ENCODE data around the gene PAQR4.
"Not testable (repeated sequence)": the region's sequence is repeated elsewhere in the genome, so short reads cannot be mapped to it uniquely, and the experiment has no call there.

PAQR4 gene

DNA sequence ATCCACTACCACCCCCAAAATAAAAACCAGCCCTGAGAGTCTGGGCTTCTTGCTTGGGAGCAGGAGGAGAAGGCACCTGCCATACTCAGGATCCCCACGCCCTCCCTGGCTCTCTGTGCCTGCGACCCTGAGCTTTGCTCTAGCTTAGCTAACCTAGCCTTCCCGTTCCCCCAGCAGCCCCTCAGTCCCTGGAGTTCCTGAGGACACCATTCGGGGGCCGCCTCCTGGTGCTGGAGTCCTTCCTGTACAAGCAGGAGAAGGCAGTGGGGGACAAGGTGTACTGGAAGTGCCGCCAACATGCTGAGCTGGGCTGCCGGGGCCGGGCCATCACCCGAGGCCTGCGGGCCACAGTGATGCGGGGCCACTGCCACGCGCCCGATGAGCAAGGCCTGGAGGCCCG lies 38.9 kb upstream of the PAQR4 start:
- peaks cover 8% of the 10 kb centered on the region; the same call in 1 of the 2 replicates for H3K4me1 ChIP-seq (ENCODE audit: insufficient read depth, low read length)
- no peaks in the 10 kb centered on the region for H3K9me3 ChIP-seq (ENCODE audit: insufficient read depth, low read depth, low read length)
- H3K27me3 ChIP-seq (ENCODE audit: insufficient read depth, low read length), result peaks cover 12% of the 10 kb centered on the region; the same call in 1 of the 2 replicates
- peaks cover 3% of the 10 kb centered on the region; the same call in 1 of the 2 replicates for H3K36me3 ChIP-seq (ENCODE audit: insufficient read depth, low read depth, low read length)
- H3K9ac ChIP-seq (ENCODE audit: low read depth, low read length), result no peak overlapping the region
- H3K27ac ChIP-seq (ENCODE audit: low read length), result no peak overlapping the region
- no peak overlapping the region for H3K4me3 ChIP-seq (ENCODE audit: low read length)

DNA sequence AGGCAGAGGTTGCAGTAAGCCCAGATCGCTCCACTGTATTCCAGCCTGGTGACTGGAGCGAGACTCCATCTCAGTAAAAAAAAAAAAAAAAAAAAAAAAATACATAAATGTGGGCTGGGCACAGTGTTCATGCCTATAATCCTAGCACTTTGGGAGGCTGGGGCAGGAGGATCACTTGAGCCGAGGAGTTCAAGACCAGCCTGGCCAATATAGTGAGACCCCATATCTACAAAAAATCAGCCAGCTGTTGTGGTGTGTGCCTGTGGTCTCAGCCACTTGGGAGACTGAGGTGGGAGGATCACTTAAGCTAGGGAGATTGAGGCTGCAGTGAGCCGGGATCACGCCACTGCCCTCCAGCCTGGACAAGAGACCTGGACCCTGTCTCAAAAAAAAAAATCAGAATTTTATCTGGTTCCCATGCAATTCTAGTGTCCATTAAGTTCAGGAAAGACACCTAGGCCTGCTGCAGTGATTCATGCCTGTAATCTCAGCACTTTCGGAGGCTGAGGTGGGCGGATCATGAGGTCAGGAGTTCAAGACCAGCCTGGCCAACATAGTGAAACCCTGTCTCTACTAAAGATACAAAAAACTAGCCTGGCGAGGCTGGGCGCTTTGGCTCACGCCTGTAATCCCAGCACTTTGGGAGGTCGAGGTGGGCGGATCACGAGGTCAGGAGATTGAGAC lies 37.8 kb upstream of the PAQR4 start:
- not testable (repeated sequence) for H3K9me3 ChIP-seq (ENCODE audit: insufficient read depth, low read depth, low read length); H3K4me1 ChIP-seq (ENCODE audit: insufficient read depth, low read length); H3K9ac ChIP-seq (ENCODE audit: low read depth, low read length); H3K4me3 ChIP-seq (ENCODE audit: low read length); H3K27me3 ChIP-seq (ENCODE audit: insufficient read depth, low read length); H3K36me3 ChIP-seq (ENCODE audit: insufficient read depth, low read depth, low read length); H3K27ac ChIP-seq (ENCODE audit: low read length)

DNA sequence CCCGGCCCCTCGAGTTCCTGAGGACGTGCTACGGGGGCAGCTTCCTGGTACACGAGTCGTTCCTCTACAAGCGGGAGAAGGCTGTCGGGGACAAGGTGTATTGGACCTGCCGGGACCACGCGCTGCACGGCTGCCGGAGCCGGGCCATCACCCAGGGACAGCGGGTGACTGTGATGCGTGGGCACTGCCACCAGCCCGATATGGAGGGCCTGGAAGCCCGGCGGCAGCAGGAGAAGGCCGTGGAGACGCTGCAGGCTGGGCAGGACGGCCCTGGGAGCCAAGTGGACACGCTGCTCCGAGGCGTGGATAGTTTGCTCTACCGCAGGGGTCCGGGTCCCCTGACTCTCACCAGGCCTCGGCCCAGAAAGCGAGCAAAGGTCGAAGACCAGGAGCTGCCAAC lies 36.0 kb upstream of the PAQR4 start:
- Histone ChIP-seq H3K4me3 (ENCODE audit: low read length) (no peak overlapping the region), H3K36me3 (ENCODE audit: insufficient read depth, low read depth, low read length) (peaks cover 3% of the 10 kb centered on the region; the same call in 1 of the 2 replicates), H3K27me3 (ENCODE audit: insufficient read depth, low read length) (no peaks in the 10 kb centered on the region), H3K9ac (ENCODE audit: low read depth, low read length) (no peak overlapping the region), H3K4me1 (ENCODE audit: insufficient read depth, low read length) (peaks cover 4% of the 10 kb centered on the region; the same call in 1 of the 2 replicates), H3K27ac (ENCODE audit: low read length) (no peak overlapping the region), H3K9me3 (ENCODE audit: insufficient read depth, low read depth, low read length) (no peaks in the 10 kb centered on the region)

DNA sequence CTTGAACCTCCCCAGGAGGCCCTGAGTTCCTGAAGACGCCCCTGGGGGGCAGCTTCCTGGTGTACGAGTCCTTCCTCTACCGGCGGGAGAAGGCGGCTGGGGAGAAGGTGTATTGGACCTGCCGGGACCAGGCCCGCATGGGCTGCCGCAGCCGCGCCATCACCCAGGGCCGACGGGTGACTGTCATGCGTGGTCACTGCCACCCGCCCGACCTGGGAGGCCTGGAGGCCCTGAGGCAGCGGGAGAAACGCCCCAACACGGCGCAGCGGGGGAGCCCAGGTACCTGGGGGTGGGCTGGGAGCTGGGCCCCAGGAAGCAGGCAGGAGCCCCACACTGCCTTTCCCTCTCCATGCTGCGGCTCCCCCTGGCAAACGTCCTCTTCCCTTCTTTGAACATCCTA lies 35.4 kb upstream of the PAQR4 start:
- H3K36me3 ChIP-seq (ENCODE audit: insufficient read depth, low read depth, low read length), result peaks cover 3% of the 10 kb centered on the region; the same call in 1 of the 2 replicates
- no peaks in the 10 kb centered on the region for H3K27me3 ChIP-seq (ENCODE audit: insufficient read depth, low read length)
- H3K4me1 ChIP-seq (ENCODE audit: insufficient read depth, low read length), result no peaks in the 10 kb centered on the region
- H3K4me3 ChIP-seq (ENCODE audit: low read length), result no peak overlapping the region
- H3K9me3 ChIP-seq (ENCODE audit: insufficient read depth, low read depth, low read length), result no peaks in the 10 kb centered on the region
- no peak overlapping the region for H3K27ac ChIP-seq (ENCODE audit: low read length)
- H3K9ac ChIP-seq (ENCODE audit: low read depth, low read length), result no peak overlapping the region

DNA sequence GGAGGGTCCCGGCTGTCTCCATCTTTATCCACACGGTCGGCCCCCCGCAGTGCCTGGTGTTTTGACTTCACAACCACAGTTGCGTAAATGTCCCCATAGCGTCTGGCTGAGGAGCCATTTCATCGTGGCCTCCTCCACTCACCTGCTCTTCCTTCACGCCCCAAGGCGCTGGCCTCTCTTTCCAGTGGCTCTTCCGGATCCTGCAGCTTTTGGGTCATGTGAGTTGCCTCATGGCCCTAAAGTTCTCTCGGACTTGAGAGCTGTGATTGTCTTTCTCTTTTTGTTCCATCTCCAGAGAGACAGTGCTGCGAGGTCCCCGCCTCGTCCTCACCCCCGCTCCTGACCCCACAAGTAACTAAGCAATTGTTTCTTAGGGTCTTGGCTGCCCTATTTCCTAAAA lies 34.7 kb upstream of the PAQR4 start:
- H3K9me3 ChIP-seq (ENCODE audit: insufficient read depth, low read depth, low read length), result no peaks in the 10 kb centered on the region
- peaks cover 3% of the 10 kb centered on the region; the same call in 1 of the 2 replicates for H3K36me3 ChIP-seq (ENCODE audit: insufficient read depth, low read depth, low read length)
- no peaks in the 10 kb centered on the region for H3K27me3 ChIP-seq (ENCODE audit: insufficient read depth, low read length)
- no peak overlapping the region for H3K9ac ChIP-seq (ENCODE audit: low read depth, low read length)
- no peak overlapping the region for H3K4me3 ChIP-seq (ENCODE audit: low read length)
- no peak overlapping the region for H3K27ac ChIP-seq (ENCODE audit: low read length)
- H3K4me1 ChIP-seq (ENCODE audit: insufficient read depth, low read length), result no peaks in the 10 kb centered on the region

DNA sequence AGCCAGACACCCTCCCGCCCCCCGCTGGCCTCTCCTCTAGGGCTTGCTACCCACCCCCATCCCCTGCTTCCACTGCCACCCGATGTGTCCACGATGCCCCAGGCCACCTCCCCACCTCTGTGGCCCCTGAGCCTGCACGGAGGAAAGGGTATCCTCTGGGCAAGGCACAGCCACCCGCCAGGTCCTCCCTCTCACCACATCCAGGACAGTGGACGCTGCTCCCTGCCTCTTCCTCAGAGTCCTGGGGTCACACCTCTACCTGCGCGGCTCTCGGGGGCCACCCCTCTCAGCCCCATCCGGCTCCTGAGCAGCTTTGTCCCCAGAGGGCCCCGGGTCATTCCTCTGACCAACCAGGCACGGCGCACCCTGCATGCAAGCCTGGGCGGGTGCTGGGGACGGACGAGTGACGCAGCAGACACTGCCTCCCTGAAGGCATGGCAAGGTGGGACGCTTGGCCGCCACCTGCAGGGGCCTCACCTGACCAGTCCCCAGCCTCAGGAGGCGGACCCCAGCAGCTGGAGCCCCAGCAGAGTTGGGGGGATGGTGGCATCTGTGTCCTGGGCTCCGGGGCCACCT lies 32.6 kb upstream of the PAQR4 start:
- H3K27ac ChIP-seq (ENCODE audit: low read length), result no peak overlapping the region
- no peaks in the 10 kb centered on the region for H3K4me1 ChIP-seq (ENCODE audit: insufficient read depth, low read length)
- no peaks in the 10 kb centered on the region for H3K9me3 ChIP-seq (ENCODE audit: insufficient read depth, low read depth, low read length)
- H3K36me3 ChIP-seq (ENCODE audit: insufficient read depth, low read depth, low read length), result peaks cover 7% of the 10 kb centered on the region
- no peaks in the 10 kb centered on the region for H3K27me3 ChIP-seq (ENCODE audit: insufficient read depth, low read length)
- no peak overlapping the region for H3K4me3 ChIP-seq (ENCODE audit: low read length)
- no peak overlapping the region for H3K9ac ChIP-seq (ENCODE audit: low read depth, low read length)

DNA sequence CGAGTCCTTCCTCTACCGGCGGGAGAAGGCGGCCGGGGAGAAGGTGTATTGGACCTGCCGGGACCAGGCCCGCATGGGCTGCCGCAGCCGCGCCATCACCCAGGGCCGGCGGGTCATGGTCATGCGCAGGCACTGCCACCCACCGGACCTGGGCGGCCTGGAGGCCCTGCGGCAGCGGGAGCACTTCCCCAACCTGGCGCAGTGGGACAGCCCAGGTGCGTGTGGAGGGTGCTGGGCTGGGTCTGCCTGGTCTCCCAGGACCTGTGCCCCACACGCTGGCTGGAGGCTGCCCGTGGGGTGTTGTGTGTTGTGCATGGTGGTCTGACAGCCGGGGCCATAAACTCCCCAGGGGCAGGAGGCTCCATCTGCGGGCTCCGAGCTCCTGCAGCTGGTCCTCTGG lies 32.0 kb upstream of the PAQR4 start:
- Histone ChIP-seq H3K27ac (ENCODE audit: low read length) (no peak overlapping the region), H3K9ac (ENCODE audit: low read depth, low read length) (no peak overlapping the region), H3K9me3 (ENCODE audit: insufficient read depth, low read depth, low read length) (no peaks in the 10 kb centered on the region), H3K27me3 (ENCODE audit: insufficient read depth, low read length) (no peaks in the 10 kb centered on the region), H3K4me3 (ENCODE audit: low read length) (no peak overlapping the region), H3K36me3 (ENCODE audit: insufficient read depth, low read depth, low read length) (peaks cover 7% of the 10 kb centered on the region), H3K4me1 (ENCODE audit: insufficient read depth, low read length) (no peaks in the 10 kb centered on the region)

DNA sequence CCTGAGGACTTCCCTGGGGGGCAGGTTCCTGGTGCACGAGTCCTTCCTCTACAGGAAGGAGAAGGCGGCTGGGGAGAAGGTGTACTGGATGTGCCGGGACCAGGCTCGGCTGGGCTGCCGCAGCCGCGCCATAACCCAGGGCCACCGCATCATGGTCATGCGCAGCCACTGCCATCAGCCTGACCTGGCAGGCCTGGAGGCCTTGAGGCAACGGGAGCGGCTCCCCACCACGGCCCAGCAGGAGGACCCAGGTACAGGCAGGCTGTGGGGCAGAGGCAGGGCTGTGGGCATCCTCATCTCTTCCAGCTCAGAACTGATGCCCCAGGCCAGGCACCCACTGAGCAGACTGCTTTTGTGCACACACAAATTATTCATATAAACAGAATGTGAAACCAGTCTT lies 30.9 kb upstream of the PAQR4 start:
- peaks cover 7% of the 10 kb centered on the region for H3K36me3 ChIP-seq (ENCODE audit: insufficient read depth, low read depth, low read length)
- H3K4me3 ChIP-seq (ENCODE audit: low read length), result no peak overlapping the region

DNA sequence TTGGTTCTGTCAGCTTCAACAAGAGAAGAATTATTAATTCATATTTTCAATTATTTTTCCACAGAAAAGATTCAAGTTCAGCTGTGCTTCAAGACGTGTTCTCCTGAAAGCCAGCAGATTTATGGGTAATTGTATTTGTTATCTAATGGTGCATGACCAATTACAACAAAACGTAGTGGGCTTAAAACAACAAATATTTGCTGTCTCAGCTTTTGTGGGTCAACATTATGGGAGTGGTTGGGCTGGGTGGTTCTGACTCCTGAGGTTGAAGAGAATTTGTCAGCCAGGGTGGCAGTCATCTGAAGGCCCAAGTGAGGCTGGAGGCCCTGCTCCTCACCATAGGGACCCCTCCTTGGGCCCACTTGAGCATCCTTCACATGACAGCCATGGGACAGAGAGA lies 29.2 kb upstream of the PAQR4 start:
- no peaks in the 10 kb centered on the region for H3K9me3 ChIP-seq (ENCODE audit: insufficient read depth, low read depth, low read length)
- no peak overlapping the region for H3K4me3 ChIP-seq (ENCODE audit: low read length)
- no peak overlapping the region for H3K9ac ChIP-seq (ENCODE audit: low read depth, low read length)
- no peaks in the 10 kb centered on the region for H3K27me3 ChIP-seq (ENCODE audit: insufficient read depth, low read length)
- H3K27ac ChIP-seq (ENCODE audit: low read length), result no peak overlapping the region
- H3K4me1 ChIP-seq (ENCODE audit: insufficient read depth, low read length), result no peaks in the 10 kb centered on the region
- H3K36me3 ChIP-seq (ENCODE audit: insufficient read depth, low read depth, low read length), result peaks cover 7% of the 10 kb centered on the region

More for the DNA sequence above, 30.9 kb upstream of the PAQR4 start:
- Histone ChIP-seq H3K27me3 (ENCODE audit: insufficient read depth, low read length) (no peaks in the 10 kb centered on the region), H3K27ac (ENCODE audit: low read length) (no peak overlapping the region), H3K9me3 (ENCODE audit: insufficient read depth, low read depth, low read length) (no peaks in the 10 kb centered on the region), H3K9ac (ENCODE audit: low read depth, low read length) (no peak overlapping the region), H3K4me1 (ENCODE audit: insufficient read depth, low read length) (no peaks in the 10 kb centered on the region)

DNA sequence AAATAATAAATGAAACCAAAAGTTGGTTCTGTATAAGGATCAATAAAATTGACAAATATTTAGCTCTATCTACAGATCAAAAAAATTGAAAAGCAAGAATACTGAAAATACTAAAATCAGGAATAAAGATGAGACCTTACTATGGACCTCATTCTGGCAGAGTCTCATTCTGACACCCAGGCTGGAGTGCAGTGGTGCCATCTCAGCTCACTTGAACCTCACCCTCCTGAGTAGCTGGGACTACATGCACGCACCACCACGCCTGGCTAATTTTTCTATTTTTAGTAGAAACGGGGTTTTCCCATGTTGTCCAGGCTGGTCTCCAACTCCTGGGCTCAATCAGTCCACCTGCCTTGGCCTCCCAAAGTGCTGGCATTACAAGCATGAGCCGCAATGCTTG lies 27.1 kb upstream of the PAQR4 start:
- no peak overlapping the region for H3K4me3 ChIP-seq (ENCODE audit: low read length)
- H3K27ac ChIP-seq (ENCODE audit: low read length), result no peak overlapping the region
- no peaks in the 10 kb centered on the region for H3K27me3 ChIP-seq (ENCODE audit: insufficient read depth, low read length)
- no peaks in the 10 kb centered on the region for H3K4me1 ChIP-seq (ENCODE audit: insufficient read depth, low read length)
- no peaks in the 10 kb centered on the region for H3K9me3 ChIP-seq (ENCODE audit: insufficient read depth, low read depth, low read length)
- H3K36me3 ChIP-seq (ENCODE audit: insufficient read depth, low read depth, low read length), result peaks cover 7% of the 10 kb centered on the region
- H3K9ac ChIP-seq (ENCODE audit: low read depth, low read length), result no peak overlapping the region

DNA sequence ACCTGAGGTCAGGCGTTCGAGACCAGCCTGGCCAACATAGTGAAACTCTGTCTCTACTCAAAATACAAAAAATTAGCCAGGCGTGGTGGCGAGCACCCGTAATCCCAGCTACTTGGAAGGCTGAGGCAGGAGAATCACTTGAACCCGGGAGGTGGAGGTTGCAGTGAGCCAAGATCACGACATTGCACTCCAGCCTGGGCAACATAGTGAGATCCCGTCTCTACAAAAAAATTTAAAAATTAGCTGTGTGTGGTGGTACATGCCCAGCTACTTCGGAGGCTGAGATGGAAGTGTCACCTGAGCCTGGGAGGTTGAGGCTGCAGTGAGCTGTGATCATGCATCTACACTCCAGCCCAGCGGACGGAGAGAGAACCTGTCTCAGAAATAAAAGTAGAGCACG lies 25.4 kb upstream of the PAQR4 start:
- H3K9me3 ChIP-seq (ENCODE audit: insufficient read depth, low read depth, low read length); H3K27me3 ChIP-seq (ENCODE audit: insufficient read depth, low read length); H3K4me3 ChIP-seq (ENCODE audit: low read length); H3K27ac ChIP-seq (ENCODE audit: low read length); H3K4me1 ChIP-seq (ENCODE audit: insufficient read depth, low read length); H3K36me3 ChIP-seq (ENCODE audit: insufficient read depth, low read depth, low read length); H3K9ac ChIP-seq (ENCODE audit: low read depth, low read length): not testable (repeated sequence)

DNA sequence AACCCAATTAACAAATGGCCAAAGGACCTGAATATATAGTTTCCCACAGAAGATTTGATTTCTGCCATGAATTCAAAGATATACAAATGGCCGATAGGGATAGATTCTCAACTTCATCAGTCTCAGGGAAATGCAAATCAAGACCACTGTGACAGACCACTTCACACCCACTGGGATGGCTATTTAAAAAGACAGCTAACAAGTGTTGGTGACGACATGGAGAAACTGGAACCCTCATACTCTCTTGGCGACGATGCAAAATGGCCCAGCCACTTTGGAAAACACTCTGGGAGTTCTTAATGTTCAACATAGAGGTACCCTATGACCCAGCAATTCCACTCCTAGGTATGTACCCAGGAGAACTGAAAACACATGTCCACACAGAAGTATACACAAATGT lies 22.5 kb upstream of the PAQR4 start:
- no peaks in the 10 kb centered on the region for H3K4me1 ChIP-seq (ENCODE audit: insufficient read depth, low read length)
- no peaks in the 10 kb centered on the region for H3K36me3 ChIP-seq (ENCODE audit: insufficient read depth, low read depth, low read length)
- no peaks in the 10 kb centered on the region for H3K27me3 ChIP-seq (ENCODE audit: insufficient read depth, low read length)
- H3K9ac ChIP-seq (ENCODE audit: low read depth, low read length), result no peak overlapping the region
- no peaks in the 10 kb centered on the region for H3K9me3 ChIP-seq (ENCODE audit: insufficient read depth, low read depth, low read length)
- no peak overlapping the region for H3K27ac ChIP-seq (ENCODE audit: low read length)
- H3K4me3 ChIP-seq (ENCODE audit: low read length), result no peak overlapping the region

Data from iPS-20b (cell line).